Stimulated activated naive B cell treated with anti-CD40 and anti-IgM and Interleukin-4, amounts not matched to agents 10 μg/mL and 1 μg/mL and 100 μg/mL, for 72 hours (primary cell): ENCODE data around the gene CERK.

Source experiments
- ATAC-seq, 2 donors: fragments of 150-1000 bp; cut with Tn5 transposase; replicated peaks; 2 replicates each; pipeline ENCODE4 v1.10.0; 2021; ENCODE audit warnings: moderate library complexity in 1 of 2
- DNase-seq: peaks from one replicate; pipeline ENCODE4 v3.0.0; 2021
- H3K27ac Mint-ChIP-seq: one replicate; pipeline ENCODE4 v1.8.0; 2022; ENCODE audit warnings: mild to moderate bottlenecking, mixed read lengths
- H3K27me3 Mint-ChIP-seq, 2 donors: one replicate each; pipeline ENCODE4 v1.8.0; 2022; ENCODE audit warnings: mixed read lengths in 2 of 2
- H3K36me3 Mint-ChIP-seq, 2 donors: one replicate each; pipeline ENCODE4 v1.8.0; 2022; ENCODE audit warnings: mixed read lengths in 2 of 2, mild to moderate bottlenecking in 1 of 2
- H3K4me1 Mint-ChIP-seq, 2 donors: one replicate each; pipeline ENCODE4 v1.8.0; 2022; ENCODE audit warnings: mixed read lengths in 2 of 2, mild to moderate bottlenecking in 1 of 2
- H3K4me3 Mint-ChIP-seq, 2 donors: one replicate each; pipeline ENCODE4 v1.8.0; 2022; ENCODE audit warnings: mild to moderate bottlenecking in 2 of 2, mixed read lengths in 2 of 2, moderate library complexity in 1 of 2
- H3K9me3 Mint-ChIP-seq, 2 donors: one replicate each; pipeline ENCODE4 v1.8.0; 2022; ENCODE audit warnings: mixed read lengths in 2 of 2, mild to moderate bottlenecking in 1 of 2

The CERK gene

DNA sequence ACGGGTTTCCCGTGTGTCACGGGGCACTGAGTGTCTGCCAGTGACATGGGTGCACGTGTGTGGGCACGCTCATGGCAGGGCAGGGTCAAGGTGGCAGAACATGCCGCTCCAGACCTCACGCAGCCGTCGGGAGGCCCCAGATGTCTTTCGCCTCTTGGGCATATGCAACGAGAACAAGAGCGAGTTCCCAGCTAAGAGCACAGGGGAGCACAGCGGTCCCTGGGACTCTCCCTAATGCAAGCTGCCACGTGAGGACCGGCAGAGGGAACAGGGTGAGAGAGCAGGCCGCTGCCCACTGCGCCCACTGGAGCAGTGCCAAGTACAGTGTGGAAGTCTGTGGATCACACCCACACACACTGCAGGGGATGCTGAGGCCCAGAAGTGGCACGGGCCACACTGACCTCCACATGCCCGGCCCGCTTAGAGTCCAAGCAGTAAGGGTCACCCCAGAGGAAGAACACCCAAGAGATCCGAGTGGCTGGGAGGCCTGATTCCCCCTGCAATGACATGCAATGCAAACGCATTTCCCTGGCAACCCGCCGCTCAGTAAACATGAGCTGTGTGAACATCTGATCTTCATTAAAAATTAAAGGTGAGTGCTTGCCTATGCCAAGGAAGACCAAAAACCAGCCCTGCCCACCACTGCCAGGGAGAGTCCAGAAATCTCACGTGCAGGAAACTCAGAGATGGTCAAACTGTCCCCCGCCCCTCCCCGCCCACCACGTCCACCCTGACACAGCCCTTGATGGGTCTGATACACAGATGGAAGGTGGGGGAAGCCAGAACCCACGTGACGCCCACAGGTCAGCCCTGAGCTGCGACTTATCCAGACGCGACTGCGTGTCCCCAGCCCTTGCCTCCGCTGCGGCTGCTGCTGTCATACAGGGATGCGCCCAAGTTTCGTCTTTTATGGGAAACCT is 11.7 kb downstream of the CERK start:
- Mint-ChIP-seq H3K27me3 (no peaks in the 10 kb centered on the region), H3K27ac (no peak overlapping the region), H3K4me3 (no peak overlapping the region), H3K4me1 (peaks cover 20 to 41% of the 10 kb centered on the region in 2 donors), H3K36me3 (peaks cover 11 to 29% of the 10 kb centered on the region in 2 donors), H3K9me3 (no peaks in the 10 kb centered on the region)
- ATAC-seq (peak in 1 of 2 donors; percentile 16), DNase-seq (no peak)

DNA sequence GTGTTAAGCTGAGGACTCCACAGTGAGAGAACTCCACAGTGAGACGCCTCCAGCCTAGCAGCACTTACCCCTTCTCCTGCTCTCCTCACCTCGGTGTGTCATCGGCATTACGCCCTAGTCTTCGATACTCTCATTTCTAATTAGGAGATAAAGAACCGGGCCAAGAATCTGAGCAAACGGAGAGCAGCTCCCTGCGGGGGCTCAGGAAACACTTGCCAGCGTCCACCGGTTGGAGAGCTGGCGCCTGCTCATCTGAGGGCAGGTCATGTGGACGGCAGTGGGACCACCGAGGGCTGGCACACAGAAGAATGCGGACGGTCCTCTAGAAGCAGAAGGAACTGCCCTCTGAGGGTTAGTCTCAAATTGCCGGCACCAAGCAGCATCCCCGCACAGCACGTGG is 13.0 kb downstream of the CERK start:
- no peak overlapping the region for H3K27ac Mint-ChIP-seq
- H3K27me3 Mint-ChIP-seq = no peaks in the 10 kb centered on the region
- no peak overlapping the region for H3K4me3 Mint-ChIP-seq
- ATAC-seq (no peak), DNase-seq (no peak)
- H3K36me3 Mint-ChIP-seq = peaks cover 11 to 24% of the 10 kb centered on the region in 2 donors
- no peaks in the 10 kb centered on the region for H3K9me3 Mint-ChIP-seq
- peaks cover 16 to 34% of the 10 kb centered on the region in 2 donors for H3K4me1 Mint-ChIP-seq

GRCh38 chr22:46723882-46724281 is 14.2 kb downstream of the CERK start:
- H3K36me3 Mint-ChIP-seq = peaks cover 18 to 37% of the 10 kb centered on the region in 2 donors
- H3K9me3 Mint-ChIP-seq = no peaks in the 10 kb centered on the region
- no peaks in the 10 kb centered on the region for H3K27me3 Mint-ChIP-seq
- H3K4me3 Mint-ChIP-seq = no peak overlapping the region
- DNase-seq (no peak), ATAC-seq (no peak)
- no peak overlapping the region for H3K27ac Mint-ChIP-seq
- peaks cover 17 to 43% of the 10 kb centered on the region in 2 donors for H3K4me1 Mint-ChIP-seq

- no peak overlapping the region for H3K4me3 Mint-ChIP-seq
- peaks cover 19 to 42% of the 10 kb centered on the region in 2 donors for H3K36me3 Mint-ChIP-seq
- no peaks in the 10 kb centered on the region for H3K27me3 Mint-ChIP-seq
- H3K9me3 Mint-ChIP-seq = no peaks in the 10 kb centered on the region
- no peak for ATAC-seq
- DNase-seq = no peak
- H3K4me1 Mint-ChIP-seq = peaks cover 9 to 24% of the 10 kb centered on the region in 2 donors
- no peak overlapping the region for H3K27ac Mint-ChIP-seq
Observed at GRCh38 chr22:46721501-46722085, 16.5 kb downstream of the CERK start.

DNA sequence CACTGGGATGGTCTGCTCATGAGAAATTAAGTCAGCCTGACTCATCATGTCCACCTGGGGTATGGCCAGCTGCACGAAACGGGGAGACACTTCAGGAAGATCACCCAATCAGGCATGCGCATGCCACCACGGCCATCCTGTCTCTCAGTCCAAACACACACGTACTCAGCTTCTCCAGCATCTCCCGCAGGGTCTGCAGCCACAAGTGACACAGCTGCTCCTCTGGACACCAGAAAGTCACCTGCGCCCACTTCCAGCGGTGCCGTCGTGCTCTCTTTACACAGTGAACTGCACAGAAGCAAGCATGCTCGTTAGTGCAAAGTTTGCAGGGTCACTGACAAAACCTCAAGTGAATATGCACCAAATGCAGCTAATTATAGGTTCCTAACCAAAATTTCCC is 18.1 kb downstream of the CERK start:
- no peak for DNase-seq
- no peaks in the 10 kb centered on the region for H3K27me3 Mint-ChIP-seq
- H3K27ac Mint-ChIP-seq = no peak overlapping the region
- H3K9me3 Mint-ChIP-seq = no peaks in the 10 kb centered on the region
- no peak overlapping the region for H3K4me3 Mint-ChIP-seq
- H3K36me3 Mint-ChIP-seq = peaks cover 21 to 48% of the 10 kb centered on the region in 2 donors
- no peak for ATAC-seq
- H3K4me1 Mint-ChIP-seq = peaks cover 9 to 23% of the 10 kb centered on the region in 2 donors

GRCh38 chr22:46714550-46714949 is 23.5 kb downstream of the CERK start:
- no peak overlapping the region for H3K4me3 Mint-ChIP-seq
- no peaks in the 10 kb centered on the region for H3K27me3 Mint-ChIP-seq
- no peaks in the 10 kb centered on the region for H3K9me3 Mint-ChIP-seq
- ATAC-seq (no peak), DNase-seq (no peak)
- H3K27ac Mint-ChIP-seq = no peak overlapping the region
- H3K4me1 Mint-ChIP-seq = peaks cover 0 to 4% of the 10 kb centered on the region in 2 donors
- peaks cover 28 to 57% of the 10 kb centered on the region in 2 donors for H3K36me3 Mint-ChIP-seq

- no peaks in the 10 kb centered on the region for H3K9me3 Mint-ChIP-seq
- H3K27ac Mint-ChIP-seq = no peak overlapping the region
- H3K27me3 Mint-ChIP-seq = no peaks in the 10 kb centered on the region
- H3K4me3 Mint-ChIP-seq = no peak overlapping the region
- DNase-seq = no peak
- no peak for ATAC-seq
- no peaks in the 10 kb centered on the region for H3K4me1 Mint-ChIP-seq
- peaks cover 43 to 67% of the 10 kb centered on the region in 2 donors for H3K36me3 Mint-ChIP-seq
Observed at GRCh38 chr22:46712288-46712687, 25.8 kb downstream of the CERK start.

GRCh38 chr22:46710806-46711205 is 27.2 kb downstream of the CERK start:
- DNase-seq (no peak), ATAC-seq (no peak)
- Mint-ChIP-seq H3K27me3 (no peaks in the 10 kb centered on the region), H3K9me3 (no peaks in the 10 kb centered on the region), H3K4me3 (no peak overlapping the region), H3K4me1 (peaks cover 0 to 5% of the 10 kb centered on the region in 2 donors), H3K27ac (no peak overlapping the region), H3K36me3 (peaks cover 55 to 75% of the 10 kb centered on the region in 2 donors)

GRCh38 chr22:46708766-46709330 is 29.2 kb downstream of the CERK start:
- DNase-seq = no peak

DNA sequence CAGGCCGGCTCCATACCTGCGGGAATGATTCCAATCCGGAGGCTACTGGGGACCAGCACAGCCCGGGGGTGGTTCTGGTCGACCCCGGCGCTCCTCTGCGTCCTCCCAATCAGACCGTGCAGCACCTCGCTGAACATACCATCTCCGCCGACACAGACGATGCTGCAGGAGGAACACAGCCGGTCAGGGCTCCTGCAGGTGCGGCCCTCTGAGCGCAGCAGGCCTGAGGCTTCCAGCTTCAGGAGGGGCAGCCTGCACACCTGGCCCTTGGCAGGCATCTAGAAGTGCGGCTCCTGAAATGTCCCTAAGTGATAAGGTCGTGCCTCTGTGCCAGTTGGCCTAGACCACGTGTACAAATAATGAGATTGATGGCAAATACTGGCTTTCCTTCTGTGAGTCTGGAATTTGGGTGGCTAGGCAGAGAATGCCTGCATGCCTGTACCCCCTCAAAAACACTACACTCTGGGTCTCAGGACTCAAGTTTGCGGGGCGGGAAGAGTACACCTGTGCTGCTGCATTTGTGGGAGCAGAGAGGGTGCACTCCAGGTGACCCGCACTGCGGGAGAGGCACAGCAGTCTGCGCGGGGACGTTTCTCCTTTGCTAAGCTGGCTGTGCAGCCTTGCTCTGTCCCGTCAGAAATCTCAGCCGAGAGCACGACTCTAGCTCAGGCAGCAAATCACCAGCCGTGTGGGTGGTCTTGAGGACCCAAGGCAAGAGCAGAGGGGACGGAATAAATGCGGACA is 30.1 kb downstream of the CERK start:
- no peak overlapping the region for H3K4me3 Mint-ChIP-seq
- no peak for ATAC-seq
- H3K9me3 Mint-ChIP-seq = no peaks in the 10 kb centered on the region
- H3K27me3 Mint-ChIP-seq = no peaks in the 10 kb centered on the region
- peaks cover 66 to 81% of the 10 kb centered on the region in 2 donors for H3K36me3 Mint-ChIP-seq
- no peak for DNase-seq
- H3K27ac Mint-ChIP-seq = peak overlapping the region; percentile 20
- peaks cover 0 to 5% of the 10 kb centered on the region in 2 donors for H3K4me1 Mint-ChIP-seq

More at GRCh38 chr22:46708766-46709330, 29.2 kb downstream of the CERK start:
- H3K36me3 Mint-ChIP-seq = peaks cover 62 to 78% of the 10 kb centered on the region in 2 donors
- no peak overlapping the region for H3K27ac Mint-ChIP-seq
- no peaks in the 10 kb centered on the region for H3K9me3 Mint-ChIP-seq
- H3K4me1 Mint-ChIP-seq = peaks cover 0 to 5% of the 10 kb centered on the region in 2 donors
- no peaks in the 10 kb centered on the region for H3K27me3 Mint-ChIP-seq
- no peak overlapping the region for H3K4me3 Mint-ChIP-seq
- no peak for ATAC-seq

GRCh38 chr22:46707305-46707704 is 30.7 kb downstream of the CERK start:
- H3K4me3 Mint-ChIP-seq = no peak overlapping the region
- no peak for ATAC-seq
- no peaks in the 10 kb centered on the region for H3K27me3 Mint-ChIP-seq
- peaks cover 2 to 5% of the 10 kb centered on the region in 2 donors for H3K4me1 Mint-ChIP-seq
- no peaks in the 10 kb centered on the region for H3K9me3 Mint-ChIP-seq
- peaks cover 61 to 86% of the 10 kb centered on the region in 2 donors for H3K36me3 Mint-ChIP-seq
- DNase-seq = no peak
- H3K27ac Mint-ChIP-seq = no peak overlapping the region

DNA sequence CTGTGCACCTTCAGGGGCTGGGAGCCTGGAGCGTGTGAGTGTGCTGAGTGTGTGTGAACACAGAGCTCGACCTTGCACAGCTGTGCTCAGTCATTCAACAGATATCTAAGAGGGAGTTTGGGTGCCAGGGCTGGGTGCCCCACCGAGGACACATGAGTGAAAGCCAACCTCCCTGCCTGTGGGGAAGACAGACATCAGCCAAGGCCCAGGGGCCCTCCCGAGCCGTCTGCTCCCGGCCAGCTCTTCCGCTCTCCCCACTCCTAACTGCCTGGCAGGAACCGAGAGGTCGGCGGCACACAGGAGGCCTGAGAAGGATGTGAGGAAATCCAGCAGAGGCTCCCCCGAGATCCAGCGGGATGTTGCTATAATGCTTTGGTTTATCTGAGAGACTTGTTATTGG is 32.0 kb downstream of the CERK start:
- Mint-ChIP-seq H3K36me3 (peaks cover 61 to 82% of the 10 kb centered on the region in 2 donors), H3K4me1 (peaks cover 2 to 5% of the 10 kb centered on the region in 2 donors), H3K27me3 (no peaks in the 10 kb centered on the region), H3K4me3 (no peak overlapping the region), H3K9me3 (no peaks in the 10 kb centered on the region), H3K27ac (peak overlapping the region; percentile 79)
- DNase-seq = no peak
- ATAC-seq = no peak

DNA sequence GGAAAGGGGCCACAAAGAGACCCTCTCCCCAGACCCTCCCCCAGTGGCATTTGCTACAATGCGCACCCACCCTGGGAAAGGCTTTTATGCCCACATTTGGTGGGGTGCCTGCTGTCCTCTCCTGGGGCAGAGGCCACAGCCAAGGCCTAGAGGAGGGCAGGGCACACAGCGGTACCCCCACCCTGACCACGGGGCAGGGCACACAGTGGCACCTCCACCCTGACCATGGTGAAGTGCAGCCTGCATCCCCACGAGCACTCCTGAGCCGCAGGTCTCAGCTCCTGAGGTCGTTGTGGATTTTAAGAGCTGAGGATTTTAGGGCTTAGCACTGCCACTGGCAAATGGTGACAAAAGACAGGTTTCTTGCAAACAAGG is 34.1 kb downstream of the CERK start:
- DNase-seq = no peak
- no peak for ATAC-seq
- Mint-ChIP-seq H3K4me3 (no peak overlapping the region), H3K4me1 (peaks cover 2 to 5% of the 10 kb centered on the region in 2 donors), H3K36me3 (peaks cover 59 to 76% of the 10 kb centered on the region in 2 donors), H3K27ac (peak overlapping the region; percentile 51), H3K9me3 (no peaks in the 10 kb centered on the region), H3K27me3 (no peaks in the 10 kb centered on the region)
